Loucy (cell line): ENCODE results near the gene LAMA4.

Experiments
- H2AFZ ChIP-seq: fragments of 200-600 bp; sonication (generic); 2 replicates; pipeline ENCODE4 v1.6.0; 2016; ENCODE audit warnings: antibody characterized with exemption, mild to moderate bottlenecking, low read length, moderate library complexity
- H3F3A ChIP-seq: fragments of 200-600 bp; 2 replicates; pipeline ENCODE4 v1.6.0; 2016; ENCODE audit warnings: antibody characterized with exemption, low read depth, mild to moderate bottlenecking
- H3K27me3 ChIP-seq: fragments of 200-600 bp; sonication (generic); 2 replicates; pipeline ENCODE4 v1.6.1; 2014; ENCODE audit warnings: low read length, mild to moderate bottlenecking; ENCODE audit not compliant: insufficient read depth, poor library complexity, severe bottlenecking
- H3K36me3 ChIP-seq: fragments of 200-600 bp; sonication (generic); 2 replicates; pipeline ENCODE4 v1.6.1; 2016; ENCODE audit warnings: low read length; ENCODE audit not compliant: insufficient read depth
- H3K4me1 ChIP-seq: fragments of 200-600 bp; sonication (generic); 2 replicates; pipeline ENCODE4 v1.5.1; 2014; ENCODE audit warnings: low read length, mild to moderate bottlenecking; ENCODE audit not compliant: insufficient read depth, poor library complexity, severe bottlenecking
- H3K4me2 ChIP-seq: fragments of 200-600 bp; sonication (generic); 2 replicates; pipeline ENCODE4 v1.6.0; 2014; ENCODE audit warnings: antibody characterized with exemption, low read length, low read depth, mild to moderate bottlenecking; ENCODE audit not compliant: poor library complexity, severe bottlenecking
- H3K4me3 ChIP-seq: fragments of 200-600 bp; sonication (generic); 2 replicates; pipeline ENCODE4 v1.5.1; 2014; ENCODE audit warnings: low read length, mild to moderate bottlenecking, mixed read lengths; ENCODE audit not compliant: poor library complexity, severe bottlenecking
- H3K79me2 ChIP-seq: fragments of 200-600 bp; sonication (generic); 2 replicates; pipeline ENCODE4 v1.6.1; 2014; ENCODE audit warnings: low read length; ENCODE audit not compliant: insufficient read depth
- H3K9ac ChIP-seq: fragments of 200-600 bp; sonication (generic); 2 replicates; pipeline ENCODE4 v1.6.0; 2014; ENCODE audit warnings: mild to moderate bottlenecking, low read depth, low read length, moderate library complexity; ENCODE audit not compliant: poor library complexity, severe bottlenecking
- H3K9me2 ChIP-seq: fragments of 200-600 bp; sonication (generic); replicated peaks from 2 replicates; pipeline ENCODE4 v1.6.1; 2016; ENCODE audit warnings: low read depth, low read length, mixed read lengths
- H3K9me3 ChIP-seq: fragments of 200-600 bp; sonication (generic); 2 replicates; pipeline ENCODE4 v1.6.1; 2014; ENCODE audit warnings: mild to moderate bottlenecking, antibody characterized with exemption, low read length, low read depth; ENCODE audit not compliant: insufficient read depth
- H4K20me1 ChIP-seq: fragments of 200-600 bp; sonication (generic); 2 replicates; pipeline ENCODE4 v1.6.0; 2014; ENCODE audit warnings: antibody characterized with exemption, low read length, mild to moderate bottlenecking; ENCODE audit not compliant: insufficient read depth, poor library complexity, severe bottlenecking
- EZH2phosphoT487 ChIP-seq: fragments of 200-600 bp; IDR thresholded peaks from 2 replicates; pipeline ENCODE4 v1.6.1; 2018; ENCODE audit warnings: antibody characterized with exemption, mild to moderate bottlenecking, moderate library complexity, borderline replicate concordance
- TF ChIP-seq, protein P1 (sequence below): fragments of 200-600 bp; sonication (generic); conservative IDR thresholded peaks from 2 replicates; pipeline ENCODE4 v1.5.1; 2014; ENCODE audit warnings: mild to moderate bottlenecking, antibody characterized with exemption, low read length

Gene LAMA4

DNA sequence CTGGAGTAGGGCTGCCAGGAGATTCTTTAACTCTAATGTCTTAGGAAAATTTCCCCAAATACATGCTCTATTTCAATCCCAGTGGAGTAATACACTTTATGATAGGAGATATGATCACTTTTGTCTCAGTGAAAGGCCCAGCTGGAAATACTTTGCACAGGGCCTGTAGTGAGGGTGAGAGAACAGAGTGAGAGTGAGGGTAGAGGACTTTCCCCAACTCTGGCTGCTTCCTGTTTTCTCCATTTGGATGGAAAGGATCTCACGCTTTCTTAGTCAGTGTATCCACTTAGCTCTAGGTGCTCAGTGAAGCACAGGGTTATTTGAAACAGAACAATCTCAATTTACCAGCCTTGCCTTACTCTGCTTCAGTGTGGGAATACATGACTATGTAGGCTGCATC lies 130.4 kb downstream of the LAMA4 start:
- H3K4me2 ChIP-seq, result no peak overlapping the region
- no peaks in the 10 kb centered on the region for H3K9me3 ChIP-seq
- no peak overlapping the region for H3K9ac ChIP-seq
- H4K20me1 ChIP-seq, result no peaks in the 10 kb centered on the region
- H3K4me1 ChIP-seq, result no peaks in the 10 kb centered on the region
- H2AFZ ChIP-seq, result no peak overlapping the region
- H3K79me2 ChIP-seq, result no peaks in the 10 kb centered on the region
- H3K4me3 ChIP-seq, result no peak overlapping the region
- no peaks in the 10 kb centered on the region for H3K27me3 ChIP-seq
- no peaks in the 10 kb centered on the region for H3K9me2 ChIP-seq
- no peaks in the 10 kb centered on the region for H3K36me3 ChIP-seq
- no peaks in the 10 kb centered on the region for H3F3A ChIP-seq
- TF ChIP-seq, protein P1, sequence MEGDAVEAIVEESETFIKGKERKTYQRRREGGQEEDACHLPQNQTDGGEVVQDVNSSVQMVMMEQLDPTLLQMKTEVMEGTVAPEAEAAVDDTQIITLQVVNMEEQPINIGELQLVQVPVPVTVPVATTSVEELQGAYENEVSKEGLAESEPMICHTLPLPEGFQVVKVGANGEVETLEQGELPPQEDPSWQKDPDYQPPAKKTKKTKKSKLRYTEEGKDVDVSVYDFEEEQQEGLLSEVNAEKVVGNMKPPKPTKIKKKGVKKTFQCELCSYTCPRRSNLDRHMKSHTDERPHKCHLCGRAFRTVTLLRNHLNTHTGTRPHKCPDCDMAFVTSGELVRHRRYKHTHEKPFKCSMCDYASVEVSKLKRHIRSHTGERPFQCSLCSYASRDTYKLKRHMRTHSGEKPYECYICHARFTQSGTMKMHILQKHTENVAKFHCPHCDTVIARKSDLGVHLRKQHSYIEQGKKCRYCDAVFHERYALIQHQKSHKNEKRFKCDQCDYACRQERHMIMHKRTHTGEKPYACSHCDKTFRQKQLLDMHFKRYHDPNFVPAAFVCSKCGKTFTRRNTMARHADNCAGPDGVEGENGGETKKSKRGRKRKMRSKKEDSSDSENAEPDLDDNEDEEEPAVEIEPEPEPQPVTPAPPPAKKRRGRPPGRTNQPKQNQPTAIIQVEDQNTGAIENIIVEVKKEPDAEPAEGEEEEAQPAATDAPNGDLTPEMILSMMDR, result no peak
- no peak for TF ChIP-seq EZH2phosphoT487

GRCh38 chr6:112122756-112123155 lies 131.6 kb downstream of the LAMA4 start:
- Histone ChIP-seq H3K9ac (no peak overlapping the region), H3K9me3 (no peaks in the 10 kb centered on the region), H3K9me2 (no peaks in the 10 kb centered on the region), H4K20me1 (no peaks in the 10 kb centered on the region), H3K79me2 (no peaks in the 10 kb centered on the region), H3K36me3 (no peaks in the 10 kb centered on the region), H3K4me1 (peaks cover 4% of the 10 kb centered on the region), H2AFZ (no peak overlapping the region; the same call in 1 of the 2 replicates), H3K4me2 (no peak overlapping the region), H3F3A (no peaks in the 10 kb centered on the region), H3K4me3 (no peak overlapping the region), H3K27me3 (no peaks in the 10 kb centered on the region)
- TF ChIP-seq, protein P1, result no peak
- no peak for TF ChIP-seq EZH2phosphoT487

GRCh38 chr6:112118034-112118433 lies 136.3 kb downstream of the LAMA4 start:
- no peak overlapping the region for H3K4me3 ChIP-seq
- no peaks in the 10 kb centered on the region for H3K9me3 ChIP-seq
- no peaks in the 10 kb centered on the region for H3F3A ChIP-seq
- H2AFZ ChIP-seq, result no peak overlapping the region
- H4K20me1 ChIP-seq, result no peaks in the 10 kb centered on the region
- peaks cover 6% of the 10 kb centered on the region for H3K4me1 ChIP-seq
- no peaks in the 10 kb centered on the region for H3K27me3 ChIP-seq
- TF ChIP-seq, protein P1, result no peak
- no peak for TF ChIP-seq EZH2phosphoT487
- H3K4me2 ChIP-seq, result no peak overlapping the region
- H3K79me2 ChIP-seq, result no peaks in the 10 kb centered on the region
- H3K9ac ChIP-seq, result no peak overlapping the region
- no peaks in the 10 kb centered on the region for H3K36me3 ChIP-seq
- H3K9me2 ChIP-seq, result no peaks in the 10 kb centered on the region
